Measurements from ENCODE around the gene TREML1. TPM values are rescaled to one million over a fixed set of nuclear protein-coding genes. Genes with fewer than 3 reads are reported as not detected.
"Not testable (repeated sequence)": the region's sequence is repeated elsewhere in the genome, so short reads cannot be mapped to it uniquely, and the experiment has no call there.

TREML1 gene
- total RNA-seq, 1 experiment from 2014 or later, result not detected

DNA sequence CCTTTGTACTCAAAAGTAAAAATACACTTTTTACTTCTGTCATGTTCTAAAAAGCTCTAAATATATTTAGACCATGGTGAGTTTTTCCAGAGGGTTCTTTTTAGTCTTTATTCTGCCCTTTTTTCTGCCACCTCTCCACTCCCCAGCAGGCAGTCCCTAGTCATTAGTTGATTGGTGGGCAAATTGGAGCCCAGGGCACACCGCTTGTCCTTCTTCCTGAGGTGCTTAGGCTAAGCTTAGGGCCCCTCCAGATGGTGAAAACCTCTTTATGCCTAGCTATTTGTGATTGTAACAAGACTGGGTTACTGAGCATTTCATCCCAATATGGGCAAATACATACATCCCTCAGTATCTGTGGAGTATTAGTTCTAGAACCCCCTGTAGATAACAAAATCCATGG lies 6.2 kb downstream of the TREML1 start:
- no peak for DNase-seq (ENCODE audit: low read depth)

DNA sequence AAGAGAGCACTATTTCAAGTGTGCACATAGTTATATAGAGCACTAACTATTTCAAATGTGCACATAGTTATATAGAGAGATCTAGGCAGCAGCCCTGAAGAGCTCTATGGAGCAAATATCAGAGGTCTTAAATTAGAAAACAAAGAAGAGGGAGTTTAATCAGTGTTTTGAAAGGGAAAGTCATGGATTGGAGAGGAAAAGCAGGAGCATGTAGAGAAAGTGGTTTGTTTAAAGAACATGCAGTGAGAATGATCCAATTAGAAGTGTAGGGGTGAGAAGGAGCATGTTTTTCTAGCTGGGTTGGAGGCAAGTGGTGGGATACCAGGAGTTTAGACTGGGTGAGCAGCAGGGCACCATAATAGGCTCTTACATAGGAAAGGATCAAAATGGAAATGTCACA lies 17.2 kb downstream of the TREML1 start:
- no peak for DNase-seq (ENCODE audit: low read depth)

DNA sequence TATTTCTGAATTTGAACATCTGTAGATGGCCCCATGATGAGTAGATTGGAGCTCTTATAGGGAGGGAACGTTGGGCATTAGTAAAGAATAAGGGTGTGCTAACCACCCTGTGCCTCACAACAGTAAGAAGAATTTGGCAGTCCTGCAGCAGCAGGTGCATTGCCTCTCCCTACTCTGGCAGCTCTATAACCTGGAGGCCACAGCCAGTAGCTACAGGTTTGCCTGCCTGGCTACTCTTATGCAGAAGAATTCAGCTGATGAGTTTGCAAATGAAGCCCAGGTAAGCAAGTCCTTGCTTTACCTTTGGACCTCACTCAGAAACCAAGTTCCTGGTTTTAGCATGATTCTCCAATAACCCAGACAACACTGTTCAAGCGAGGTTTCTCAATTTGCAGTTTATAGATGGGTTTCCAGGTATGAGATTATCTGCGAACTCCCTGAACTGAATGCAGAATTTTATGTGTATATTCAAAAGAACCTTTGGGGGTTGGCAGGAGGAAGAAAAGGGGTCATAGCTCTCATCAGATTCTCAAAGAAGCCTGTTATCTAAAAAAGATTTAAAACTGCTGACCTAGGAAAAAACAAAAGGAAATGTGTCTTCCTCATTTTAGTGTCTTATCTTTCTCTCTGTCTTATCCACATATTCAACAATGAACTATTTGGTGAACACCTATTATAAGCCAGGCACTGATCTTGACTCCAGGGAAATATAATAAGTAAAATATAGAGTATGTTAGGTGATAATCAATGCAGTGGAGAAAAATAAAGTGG lies 18.9 kb downstream of the TREML1 start:
- no peak for DNase-seq (ENCODE audit: low read depth)

DNA sequence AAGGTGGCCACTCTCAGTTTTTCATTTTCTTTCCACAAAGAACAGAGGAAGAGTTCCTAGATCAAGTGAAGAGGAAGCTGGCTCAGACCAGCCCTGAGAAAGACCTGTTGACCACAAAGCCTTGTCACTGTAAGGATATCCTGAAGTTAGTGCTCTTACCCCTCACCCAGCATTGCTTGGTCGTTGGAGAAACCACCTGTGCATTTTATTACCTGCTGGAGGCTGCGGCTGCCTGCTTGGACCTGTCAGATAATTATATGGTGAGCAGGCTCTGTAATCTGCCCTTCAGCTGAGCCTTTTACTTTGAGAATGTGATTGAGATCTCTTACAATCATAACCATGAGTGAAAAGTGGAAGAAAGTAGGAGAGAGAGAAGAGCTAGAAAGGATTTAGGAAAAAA lies 21.9 kb downstream of the TREML1 start:
- no peak for DNase-seq (ENCODE audit: low read depth)

DNA sequence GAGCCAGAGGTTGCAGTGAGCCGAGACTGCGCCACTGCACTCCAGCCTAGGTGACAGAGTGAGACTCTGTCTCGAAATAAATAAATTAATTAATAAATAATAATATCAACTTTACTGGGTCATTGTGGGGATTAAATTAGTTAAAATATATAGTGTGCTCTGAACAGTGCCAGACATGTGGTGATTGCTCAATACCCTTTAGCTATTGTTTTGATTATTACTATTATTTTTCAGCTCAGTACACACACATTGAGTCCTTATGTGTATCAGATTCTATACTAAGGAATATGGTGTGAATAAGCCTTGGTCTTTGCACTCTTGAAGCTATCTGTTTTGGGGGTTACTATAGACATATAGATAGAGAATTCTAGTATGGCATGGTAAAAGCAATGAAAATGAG lies 28.9 kb downstream of the TREML1 start:
- DNase-seq (ENCODE audit: low read depth), result no peak

DNA sequence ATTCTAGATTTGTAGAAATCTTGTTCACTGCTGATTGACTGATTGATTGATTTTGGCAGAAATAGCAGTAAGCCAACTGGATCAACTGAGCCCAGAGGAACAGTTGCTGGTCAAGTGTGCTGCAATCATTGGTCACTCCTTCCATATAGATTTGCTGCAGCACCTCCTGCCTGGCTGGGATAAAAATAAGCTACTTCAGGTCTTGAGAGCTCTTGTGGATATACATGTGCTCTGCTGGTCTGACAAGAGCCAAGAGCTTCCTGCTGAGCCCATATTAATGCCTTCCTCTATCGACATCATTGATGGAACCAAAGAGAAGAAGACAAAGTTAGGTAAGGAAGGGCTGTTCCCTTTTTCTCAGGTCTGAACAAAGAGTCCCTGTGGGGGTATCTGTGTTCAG lies 31.2 kb downstream of the TREML1 start:
- no peak for DNase-seq (ENCODE audit: low read depth)

DNA sequence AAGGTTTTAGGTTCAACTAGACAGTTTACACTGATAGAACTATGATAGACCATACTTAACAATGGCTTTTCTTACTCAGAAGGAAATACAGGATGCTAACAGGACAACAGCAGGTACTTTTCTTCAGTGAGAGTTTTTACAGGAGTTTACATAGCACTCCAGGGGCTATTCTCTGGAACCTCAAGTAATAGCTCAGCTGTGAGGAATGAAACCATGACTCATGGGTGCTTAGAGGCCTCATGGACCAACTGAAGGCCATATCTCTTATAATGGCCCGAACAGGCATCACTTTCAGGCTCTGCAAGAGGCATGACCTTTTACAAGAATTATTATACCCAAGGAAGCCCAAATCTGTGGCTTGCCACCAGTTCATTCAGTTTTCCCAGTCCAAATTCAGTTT lies 31.8 kb downstream of the TREML1 start:
- DNase-seq (ENCODE audit: low read depth), result peak; percentile 26

DNA sequence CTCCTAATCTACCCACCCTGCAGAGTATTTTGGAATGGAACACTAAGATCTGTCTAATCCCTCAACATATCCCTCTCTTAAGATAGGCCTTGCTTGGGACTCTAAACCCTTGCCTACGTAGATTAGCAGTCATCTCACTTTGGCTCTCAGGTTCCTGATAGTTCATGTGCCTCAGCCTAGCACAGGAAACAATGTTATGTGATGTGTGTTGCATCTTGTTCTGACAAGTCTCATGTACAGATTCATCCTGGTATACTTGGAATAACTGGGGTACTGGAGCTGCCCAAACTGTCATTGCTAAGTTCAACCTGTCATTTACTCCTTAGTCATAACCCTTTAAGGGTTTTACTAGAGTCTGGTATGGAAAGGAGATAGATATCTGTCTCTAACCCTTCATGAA lies 34.1 kb downstream of the TREML1 start:
- DNase-seq (ENCODE audit: low read depth), result no peak

DNA sequence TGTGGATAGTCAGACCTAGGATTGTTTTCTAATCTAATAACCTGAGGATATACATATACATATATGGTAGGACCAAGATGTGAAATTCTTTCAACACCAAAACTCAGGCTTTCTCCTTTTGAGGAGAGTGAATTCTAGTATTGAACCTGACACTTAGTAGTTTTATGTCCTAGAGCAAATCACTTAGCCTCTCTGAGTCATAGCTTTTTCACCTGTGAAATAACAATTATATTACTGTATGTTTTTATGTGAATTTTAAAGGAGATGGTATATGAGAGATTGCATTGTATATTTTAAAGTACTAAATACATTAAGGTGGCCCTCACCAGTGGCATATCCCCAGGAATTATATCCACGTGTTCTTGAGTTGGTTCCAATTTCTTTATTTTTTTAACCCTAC lies 34.6 kb downstream of the TREML1 start:
- DNase-seq (ENCODE audit: low read depth), result no peak

DNA sequence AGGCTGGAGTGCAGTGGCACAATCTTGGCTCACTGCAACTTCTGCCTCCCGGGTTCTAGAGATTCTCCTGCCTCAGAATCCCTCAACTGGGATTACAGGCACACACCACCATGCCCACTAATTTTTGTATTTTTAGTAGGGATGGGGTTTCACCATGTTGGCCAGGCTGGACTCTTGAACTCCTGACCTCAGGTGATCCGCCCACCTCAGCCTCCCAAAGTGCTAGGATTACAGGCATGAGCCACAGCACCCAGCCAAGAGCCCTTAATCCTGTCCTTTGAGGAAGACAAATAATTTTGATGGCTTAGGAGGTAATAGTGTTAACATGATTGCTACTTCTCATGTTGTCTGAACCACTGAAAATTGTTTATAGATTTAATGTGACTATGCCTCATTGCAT lies 39.1 kb downstream of the TREML1 start:
- DNase-seq (ENCODE audit: low read depth), result not testable (repeated sequence)

DNA sequence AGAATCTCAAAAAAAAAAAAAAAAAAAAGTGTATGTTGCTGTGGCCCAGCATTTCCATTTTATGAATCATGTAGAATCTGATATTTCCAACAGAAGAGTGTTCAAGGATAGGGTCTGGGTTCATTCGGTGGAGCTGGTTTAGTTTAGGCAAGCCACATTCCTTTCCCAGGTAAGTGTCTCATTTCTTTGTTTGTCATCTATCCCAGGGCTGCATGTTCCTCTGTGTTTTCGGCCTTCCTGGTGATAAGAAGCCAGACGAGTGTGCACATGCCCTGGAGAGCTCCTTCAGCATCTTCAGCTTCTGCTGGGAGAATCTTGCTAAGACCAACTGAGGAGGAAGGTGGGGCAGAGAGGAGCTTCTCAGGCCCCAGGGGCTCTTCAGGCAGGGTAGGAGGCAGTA lies 43.1 kb downstream of the TREML1 start:
- DNase-seq (ENCODE audit: low read depth), result no peak

DNA sequence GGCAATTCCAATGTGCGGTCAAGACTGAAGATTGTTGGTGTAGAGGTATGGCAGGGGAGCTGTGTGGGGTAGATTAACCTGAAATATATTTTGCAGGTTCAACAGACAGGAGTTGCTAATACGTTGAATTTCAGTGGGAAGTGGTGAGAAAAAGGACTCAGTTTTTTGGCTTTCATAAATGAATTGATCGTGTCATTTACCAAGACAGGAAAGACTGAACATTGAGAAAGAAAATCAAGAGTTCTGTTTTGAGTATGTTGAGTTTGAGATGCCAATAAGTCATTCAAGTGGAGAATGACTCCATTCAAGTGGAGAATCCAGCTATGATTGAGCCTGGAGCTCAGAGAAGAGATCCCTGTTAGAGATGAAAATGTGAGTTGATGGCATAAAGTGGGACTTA lies 50.3 kb downstream of the TREML1 start:
- DNase-seq (ENCODE audit: low read depth), result no peak

DNA sequence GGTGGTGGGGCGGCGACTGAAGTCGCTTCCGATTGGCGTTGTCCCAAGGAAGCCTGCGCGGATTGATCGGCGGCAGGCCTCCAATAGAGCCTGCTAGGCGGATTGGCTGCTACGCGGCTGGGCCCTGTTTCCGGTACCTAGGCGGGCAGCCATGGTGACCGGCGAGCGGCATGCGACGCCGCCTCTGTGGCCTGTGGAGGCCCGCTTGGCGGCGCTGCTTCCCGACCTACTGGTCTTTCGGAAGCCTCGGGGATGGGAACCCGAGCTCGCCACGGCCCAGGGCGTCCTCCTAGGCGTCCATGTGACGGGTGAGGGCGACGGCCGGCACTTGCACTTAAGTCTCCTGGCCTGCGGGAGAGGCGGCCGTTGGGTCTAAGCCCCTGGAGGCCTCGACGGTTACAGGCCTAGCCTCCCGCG lies 53.3 kb downstream of the TREML1 start:
- DNase-seq (ENCODE audit: low read depth), result no peak

Other genes with a start within 250 kb of the TREML1 start
- under 0.01 TPM in 1 of 2 replicates, not detected in the other for gene UNC5CL, start 115.1 kb downstream of the TREML1 start, total RNA-seq (2014; rRNA removed)
- not detected in 2 replicates for gene TSPO2, start 111.9 kb downstream of the TREML1 start, total RNA-seq (2014; rRNA removed)
- 0.63 TPM in 1 of 2 replicates, not detected in the other for gene APOBEC2, start 101.1 kb downstream of the TREML1 start, total RNA-seq (2014; rRNA removed)
- gene OARD1, start 82.0 kb downstream of the TREML1 start, total RNA-seq (2014; rRNA removed), result 10.3 and 12.8 TPM in 2 replicates
- gene NFYA, start 81.4 kb downstream of the TREML1 start, total RNA-seq (2014; rRNA removed), result 15.8 and 18.8 TPM in 2 replicates
- not detected in 2 replicates for gene TREM2, start 8.8 kb upstream of the TREML1 start, total RNA-seq (2014; rRNA removed)
- not detected in 2 replicates for gene TREML2, start 46.8 kb upstream of the TREML1 start, total RNA-seq (2014; rRNA removed)
- gene TREML4, start 74.0 kb upstream of the TREML1 start, total RNA-seq (2014; rRNA removed), result not detected in 2 replicates
- gene TREM1, start 132.3 kb upstream of the TREML1 start, total RNA-seq (2014; rRNA removed), result 0.32 and 0.52 TPM in 2 replicates
- not detected in 2 replicates for gene NCR2, start 181.3 kb upstream of the TREML1 start, total RNA-seq (2014; rRNA removed)